NCI-H510A (cell line): Measurements from ENCODE around the gene DPP6.

Experiments
- DNase-seq: peaks from one replicate; lab custom pipeline; 2025; lab: John Stamatoyannopoulos, UW

DPP6 gene

DNA sequence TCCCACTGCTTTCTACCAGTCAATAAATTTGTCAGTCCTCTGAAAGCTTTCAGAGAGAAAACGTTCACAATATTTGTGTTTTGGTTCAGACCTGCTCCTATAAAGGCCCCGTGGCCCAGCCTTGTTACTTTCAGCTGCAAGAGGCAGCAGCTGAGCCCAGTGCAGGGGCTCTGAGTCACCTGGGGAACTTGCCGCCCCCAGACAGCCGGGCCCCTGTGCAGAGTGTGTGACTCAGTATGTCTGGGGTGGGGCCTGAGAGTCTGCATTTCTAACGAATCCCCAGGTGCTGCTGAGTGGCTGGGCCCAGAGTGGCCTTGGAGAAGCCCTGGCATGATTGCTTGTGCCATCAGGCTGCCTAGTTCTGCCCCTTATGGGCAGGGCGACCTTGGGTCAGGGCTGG lies 647.2 kb downstream of the DPP6 start:
- DNase-seq, result no peak

DNA sequence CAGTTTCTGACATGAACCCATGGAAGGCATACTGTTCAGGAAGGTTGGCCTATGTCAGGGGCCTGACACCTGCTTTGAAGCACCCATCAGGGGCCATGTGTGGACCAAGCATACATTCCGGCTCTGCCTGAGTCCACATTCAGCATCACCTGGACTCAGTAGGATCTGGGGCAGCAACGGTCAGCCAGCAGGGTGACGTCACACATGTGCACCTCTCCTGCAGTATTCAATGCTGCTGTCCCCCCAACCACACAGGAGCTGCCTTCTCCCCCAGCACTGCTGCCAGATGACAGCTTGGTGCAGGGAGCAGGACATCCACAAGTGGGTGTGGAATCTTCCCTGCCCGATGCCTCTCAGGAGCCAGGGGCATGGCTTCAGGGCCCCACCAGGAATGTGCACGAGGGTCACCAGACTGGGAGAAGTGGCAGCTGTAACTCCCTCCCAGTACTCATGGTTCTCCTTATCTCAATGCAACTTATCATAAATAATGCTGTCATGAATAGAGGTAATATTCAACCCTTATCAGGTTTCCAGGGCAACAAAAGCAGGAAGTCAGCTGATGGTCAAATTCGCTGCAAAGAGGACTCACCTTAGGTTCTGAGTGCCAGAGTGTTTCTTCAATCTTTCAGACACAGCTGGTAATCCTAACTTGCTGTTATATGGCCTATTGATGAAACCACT lies 657.8 kb downstream of the DPP6 start:
- no peak for DNase-seq

DNA sequence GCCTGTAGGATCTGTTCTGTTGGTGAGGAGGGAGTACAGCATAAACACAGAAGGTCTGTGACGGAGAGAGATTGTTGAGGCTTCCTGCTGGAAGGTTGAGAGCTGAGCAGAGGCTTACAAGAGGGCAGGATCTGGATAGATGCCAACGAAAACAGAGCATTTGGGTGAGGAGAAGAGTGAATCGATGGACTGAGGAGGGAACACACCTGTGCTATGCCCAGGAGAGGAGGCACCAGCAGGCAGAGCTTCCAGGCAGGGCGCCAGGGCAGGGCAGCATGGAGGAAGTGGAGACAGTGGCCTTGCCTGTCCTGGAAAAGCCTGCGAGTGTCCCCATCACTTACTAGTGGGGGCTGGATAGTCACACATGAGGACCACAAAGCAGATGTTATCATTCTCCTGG lies 667.8 kb downstream of the DPP6 start:
- no peak for DNase-seq

DNA sequence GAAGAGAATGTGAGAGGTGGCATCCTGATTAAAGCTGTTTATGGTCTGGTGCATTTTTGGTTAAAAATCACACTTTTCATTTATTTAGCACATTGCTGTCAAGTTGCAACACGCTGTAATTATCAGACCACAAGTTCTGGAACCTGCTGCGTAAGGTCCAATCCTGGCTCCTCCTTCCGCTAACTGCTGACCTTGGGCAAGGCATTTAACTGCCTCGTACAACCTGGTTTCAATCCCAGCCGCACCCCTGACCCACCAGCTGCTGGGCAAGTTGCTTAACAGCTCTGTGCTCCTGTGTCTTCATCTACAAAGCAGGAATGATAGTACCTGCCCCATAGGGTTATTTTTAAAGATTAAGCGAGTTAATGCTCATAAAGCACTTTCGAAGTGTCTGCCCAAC lies 668.9 kb downstream of the DPP6 start:
- DNase-seq, result no peak

DNA sequence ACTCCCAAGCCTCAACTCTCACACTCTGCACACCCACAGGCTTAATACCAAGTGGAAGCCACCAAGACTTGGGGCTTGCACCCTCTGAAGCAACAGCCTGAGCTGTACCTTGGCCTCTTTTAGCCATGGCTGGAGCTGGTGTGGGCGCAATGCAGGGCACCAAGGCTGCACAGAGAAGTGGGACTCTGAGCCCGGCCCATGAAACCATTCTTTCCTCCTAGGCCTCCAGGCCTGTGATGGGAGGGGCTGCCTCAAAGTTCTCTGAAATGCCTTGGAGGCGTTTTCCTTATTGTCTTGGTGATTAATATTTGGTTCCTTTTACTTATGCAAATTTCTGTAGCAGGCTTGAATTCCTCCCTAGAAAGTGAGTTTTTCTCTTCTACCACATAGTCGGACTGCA lies 674.2 kb downstream of the DPP6 start:
- no peak for DNase-seq

DNA sequence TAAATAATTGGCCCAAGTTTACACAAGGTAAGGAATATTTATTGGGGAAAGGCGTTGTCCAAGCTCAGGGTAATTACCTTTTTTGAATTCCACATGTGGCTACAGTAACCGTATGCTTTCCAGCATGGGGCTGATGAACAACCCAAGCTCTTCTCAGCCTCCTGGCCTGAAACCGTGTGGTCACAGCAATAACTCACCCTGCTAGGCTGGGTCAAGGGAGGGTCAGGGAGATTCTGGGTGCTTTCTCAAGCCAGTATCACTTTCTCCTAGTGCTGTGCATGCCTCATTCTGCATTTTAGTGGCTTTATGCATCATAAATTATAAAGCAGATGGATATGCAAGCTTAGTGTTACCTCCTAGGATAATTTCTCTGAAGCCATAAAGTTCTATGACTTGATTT lies 676.9 kb downstream of the DPP6 start:
- no peak for DNase-seq

DNA sequence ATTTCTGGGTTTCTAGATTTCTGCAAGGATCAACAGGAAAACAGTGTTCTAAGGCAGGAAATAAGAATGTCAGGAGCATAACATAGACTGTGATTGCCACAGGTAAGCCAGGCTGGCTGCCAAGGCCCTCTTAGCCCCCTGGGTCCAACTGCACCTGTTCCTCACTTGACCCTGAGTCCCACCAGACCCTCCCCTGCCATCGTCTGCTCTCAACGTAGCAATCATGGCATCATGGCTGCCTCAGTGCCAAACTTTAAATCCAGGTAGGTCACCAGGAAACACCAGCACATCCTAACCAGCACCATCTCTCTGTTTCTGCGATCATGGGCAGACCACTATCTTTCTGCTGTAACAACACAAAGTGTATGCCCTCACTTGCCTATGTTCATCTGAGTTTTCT lies 683.6 kb downstream of the DPP6 start:
- no peak for DNase-seq

DNA sequence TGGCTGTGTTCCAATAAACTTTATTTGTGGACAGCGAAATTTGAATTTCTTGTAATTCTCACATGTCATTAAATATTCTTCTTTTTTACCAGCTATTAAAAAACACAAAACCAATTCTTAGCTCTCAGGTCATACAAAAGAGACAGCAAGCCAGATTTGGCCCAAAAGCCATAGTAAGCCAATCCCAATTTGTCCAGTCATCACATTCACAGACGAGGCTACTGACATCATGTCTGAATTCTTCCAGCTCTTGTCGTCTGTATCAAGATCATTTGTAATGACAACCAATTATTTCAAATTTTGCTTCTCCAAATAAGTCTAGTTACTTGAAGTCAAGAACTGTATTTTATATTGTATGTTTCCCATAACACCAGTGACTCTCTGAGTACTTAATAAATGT lies 684.2 kb downstream of the DPP6 start:
- no peak for DNase-seq

DNA sequence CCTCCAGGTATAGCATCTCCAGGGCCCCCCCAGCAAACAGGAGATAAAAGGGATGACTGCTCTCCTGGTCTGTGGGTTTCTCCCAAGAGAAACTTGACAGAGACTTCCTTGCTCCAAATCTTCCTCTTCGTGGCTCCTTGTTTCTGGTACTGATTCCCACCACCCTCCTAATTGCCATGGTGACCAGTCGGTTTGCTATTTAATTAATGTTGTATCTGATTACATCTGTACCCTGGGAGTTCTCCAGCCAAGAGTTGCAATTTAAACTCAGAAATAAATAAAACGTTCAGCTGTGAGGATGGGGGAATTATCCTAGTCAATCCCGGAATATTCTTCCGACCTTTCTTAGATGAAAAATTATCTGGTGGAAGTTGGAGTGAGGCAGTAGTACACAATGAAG lies 686.0 kb downstream of the DPP6 start:
- DNase-seq, result no peak

DNA sequence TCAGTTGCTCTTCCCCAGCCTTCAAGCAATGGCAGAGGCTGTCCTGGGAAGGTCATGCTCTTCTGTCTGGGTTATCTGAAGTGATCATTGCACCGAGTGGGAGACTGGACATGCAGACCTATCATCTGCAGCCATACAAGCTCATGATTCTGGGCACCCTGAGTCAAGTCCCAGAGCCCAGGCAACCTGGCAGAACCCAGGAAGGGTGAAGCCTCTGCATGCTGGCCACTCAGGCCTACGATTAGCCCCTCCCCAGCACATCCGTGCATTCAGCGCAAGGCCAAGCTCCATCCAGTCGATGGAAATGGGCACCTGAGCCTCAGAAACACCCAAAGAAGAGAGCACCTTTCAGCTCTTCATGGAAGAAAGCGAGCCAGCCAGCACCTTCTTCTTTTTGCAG lies 688.9 kb downstream of the DPP6 start:
- no peak for DNase-seq

DNA sequence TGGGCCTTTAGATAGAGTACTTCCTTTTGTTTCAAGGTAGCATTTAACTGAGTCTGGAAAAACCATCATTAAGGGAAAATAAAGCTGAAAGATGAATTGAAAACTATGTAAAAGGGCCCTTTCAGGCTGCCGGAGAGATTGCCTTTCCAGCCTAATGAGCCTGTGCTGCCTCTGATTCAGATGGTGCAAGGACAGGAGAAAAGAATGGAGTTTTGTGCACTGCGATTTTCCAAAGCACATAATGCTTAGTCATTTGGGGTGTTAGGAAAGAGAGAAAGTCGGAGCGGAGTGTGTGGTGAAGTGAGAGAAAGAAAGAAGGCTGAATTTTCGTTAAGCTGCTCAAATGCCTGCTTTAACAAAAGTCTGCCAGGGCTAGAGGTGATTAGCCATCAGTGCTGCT lies 691.0 kb downstream of the DPP6 start:
- no peak for DNase-seq

DNA sequence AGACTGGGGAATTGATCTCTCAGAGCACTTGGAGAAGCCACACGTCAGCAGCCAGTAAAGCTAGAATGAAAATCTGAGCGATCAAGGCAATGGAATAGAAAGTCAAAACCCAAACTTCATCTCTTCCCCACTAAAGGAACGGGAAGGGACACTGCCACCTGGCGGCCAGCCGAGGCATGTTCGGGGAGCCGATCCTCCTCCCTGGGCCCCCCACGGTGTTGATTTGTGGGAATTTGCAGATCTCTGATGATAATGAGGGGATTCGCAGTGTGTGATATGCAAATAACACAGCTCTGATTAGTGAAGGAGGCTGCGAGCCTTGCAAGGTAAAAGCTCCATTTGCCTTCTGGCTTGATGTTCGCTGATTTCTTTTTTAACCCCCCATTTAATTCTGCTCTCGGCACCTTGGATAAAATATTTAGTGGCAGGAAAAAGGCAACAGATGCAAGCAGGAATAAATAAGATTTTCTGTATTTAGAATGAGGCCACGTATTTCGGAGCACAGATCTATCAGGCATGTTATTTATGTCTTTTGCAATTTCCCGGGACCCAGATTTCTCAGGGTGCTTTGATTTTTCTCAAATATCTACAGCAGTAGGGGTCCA lies 692.2 kb downstream of the DPP6 start:
- DNase-seq, result no peak

DNA sequence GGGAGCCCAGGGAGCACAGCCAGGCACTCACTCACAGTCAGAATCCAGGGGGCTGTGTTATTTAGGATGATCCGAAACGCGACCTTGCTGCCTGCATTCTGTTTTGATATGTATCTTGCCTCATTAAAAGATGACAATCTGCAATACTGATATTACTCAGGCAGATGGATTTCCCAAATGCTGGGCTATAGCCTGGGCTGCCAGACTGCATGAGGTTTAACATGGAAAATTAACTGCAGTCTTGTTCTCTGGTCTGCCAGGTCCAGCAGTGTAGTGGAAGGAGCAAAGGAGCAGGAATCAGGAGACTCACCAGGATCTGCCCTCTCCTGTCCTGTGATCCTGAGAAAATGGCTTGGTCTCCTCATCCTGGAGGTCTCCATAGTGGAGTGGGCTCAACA lies 692.7 kb downstream of the DPP6 start:
- DNase-seq, result no peak

DNA sequence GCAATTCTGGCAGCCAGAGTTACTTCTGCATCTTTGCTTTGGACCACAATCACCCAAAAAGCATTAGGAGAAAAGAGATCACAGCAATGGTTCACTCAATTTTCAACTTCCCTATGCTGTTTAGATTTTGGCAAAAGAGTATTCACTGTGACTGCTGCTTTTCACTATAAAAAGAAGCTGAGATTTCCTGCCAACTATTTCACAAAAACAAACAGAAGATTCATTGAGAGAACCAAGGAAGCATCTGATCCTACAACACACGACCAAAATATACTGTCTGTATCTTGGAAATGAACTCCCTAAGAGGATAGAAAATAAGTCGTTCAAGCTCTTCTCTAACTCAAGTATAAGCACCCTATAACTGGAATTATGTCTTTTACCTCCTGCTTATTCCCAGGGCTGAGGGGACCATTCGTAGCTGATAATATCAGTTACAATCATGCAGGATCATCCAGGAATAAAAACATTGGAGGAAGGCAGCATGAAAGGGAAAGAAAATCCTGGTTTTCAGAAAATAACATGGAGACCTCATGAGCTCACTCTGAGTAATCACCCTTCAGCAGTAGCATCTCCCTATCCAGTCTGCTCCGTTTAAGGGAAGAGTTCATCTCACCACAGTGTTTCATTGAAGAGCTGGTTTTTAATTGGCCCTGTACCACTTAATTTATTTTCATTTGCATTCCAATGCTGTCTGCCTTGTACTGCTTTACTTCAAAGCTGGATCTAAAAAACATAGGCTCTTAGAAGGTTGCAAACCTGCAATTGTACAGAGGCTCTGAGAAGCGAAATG lies 694.6 kb downstream of the DPP6 start:
- no peak for DNase-seq

DNA sequence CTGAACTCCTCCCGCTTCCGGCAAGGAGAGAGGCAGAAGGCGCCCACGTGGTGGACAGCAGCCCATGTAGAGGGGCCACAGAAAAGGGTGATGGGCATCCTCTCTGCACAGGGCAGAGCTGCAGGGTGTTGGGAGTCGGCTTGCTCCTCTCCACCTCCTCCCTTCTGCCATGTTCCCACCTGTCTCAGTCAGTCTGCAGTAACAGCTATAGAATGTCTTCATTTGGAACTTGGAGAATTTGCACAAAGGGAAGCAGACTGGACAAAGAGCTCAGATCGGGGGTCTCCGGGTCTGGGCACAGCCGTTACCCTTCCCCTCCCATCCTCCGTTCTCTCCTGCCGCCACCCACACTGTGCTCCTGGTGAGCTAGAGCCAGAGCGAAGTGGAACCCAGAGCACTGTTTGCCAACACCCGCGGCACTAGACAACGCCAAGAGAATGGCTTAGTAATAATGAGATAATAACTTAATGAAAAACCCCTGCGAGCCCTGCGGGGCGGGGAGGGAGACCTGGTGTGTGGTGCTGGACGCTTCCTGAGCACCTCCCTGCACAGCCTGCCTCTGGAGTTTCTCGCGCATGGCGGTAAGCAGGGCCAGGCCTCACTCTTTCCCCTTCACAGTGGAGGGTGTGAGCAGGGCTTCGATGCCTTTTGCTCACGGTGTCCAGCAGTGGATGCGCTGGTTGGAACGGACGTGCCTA lies 696.0 kb downstream of the DPP6 start:
- DNase-seq, result no peak

DNA sequence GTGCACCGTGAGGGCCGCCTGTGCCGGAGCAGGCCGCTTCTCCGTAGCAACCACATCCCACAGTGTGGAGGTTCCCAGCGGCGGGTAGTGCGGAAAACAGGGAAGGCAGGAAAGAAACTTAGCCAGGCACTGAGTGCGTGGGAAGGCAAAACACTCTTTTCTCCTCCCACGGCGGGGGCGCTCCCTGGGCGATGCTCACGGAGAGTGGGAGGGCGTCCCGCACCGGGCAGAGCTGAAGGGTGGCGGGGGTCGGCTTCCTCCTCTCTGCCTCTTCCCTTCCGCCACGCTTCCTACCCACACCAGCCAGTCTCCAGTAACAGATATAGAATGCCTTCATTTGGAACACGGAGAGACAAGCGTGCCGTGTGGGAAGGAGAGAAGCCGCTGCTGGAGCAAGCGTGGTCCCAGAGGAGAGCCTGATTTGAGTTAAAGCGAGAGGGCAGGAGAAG lies 698.2 kb downstream of the DPP6 start:
- no peak for DNase-seq

DNA sequence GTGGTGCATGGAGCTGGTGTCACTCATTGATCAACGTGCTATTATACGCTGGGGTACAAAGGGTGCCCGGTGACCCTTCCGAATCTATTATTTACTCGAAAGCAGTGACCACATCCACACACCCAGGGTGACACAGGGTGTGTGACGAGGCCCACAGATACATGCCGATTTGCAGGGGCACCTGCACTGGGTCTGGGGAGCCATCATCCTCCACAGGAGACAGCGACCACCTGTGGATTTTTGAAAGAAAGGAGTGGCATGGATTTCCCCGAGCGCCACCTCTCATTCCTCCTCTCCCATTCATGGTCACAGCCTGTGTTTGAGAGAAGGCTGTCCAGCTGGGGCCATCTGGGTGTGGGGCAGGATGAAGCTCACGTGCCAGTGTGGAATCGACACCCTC lies 701.0 kb downstream of the DPP6 start:
- DNase-seq, result no peak

DNA sequence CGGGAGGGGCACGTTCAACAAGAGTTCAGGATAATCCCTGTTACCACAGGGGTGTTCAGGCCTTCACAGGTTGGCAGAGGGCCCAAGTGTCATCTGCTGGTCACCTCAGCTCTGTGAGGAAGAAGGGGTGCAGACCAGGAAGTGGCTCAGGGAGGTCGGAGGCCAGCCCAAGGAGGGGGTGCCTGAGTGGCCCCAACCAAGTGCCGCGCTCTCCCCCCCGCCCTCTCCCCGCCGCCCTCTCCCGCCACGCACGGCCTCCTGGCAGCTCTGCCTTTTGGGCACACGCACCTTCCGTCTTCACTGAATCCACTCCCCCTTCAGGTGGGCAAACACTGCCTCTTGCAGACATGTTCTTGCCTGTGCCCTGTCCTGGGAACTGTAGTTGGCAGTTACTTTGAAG lies 705.6 kb downstream of the DPP6 start:
- DNase-seq, result no peak

DNA sequence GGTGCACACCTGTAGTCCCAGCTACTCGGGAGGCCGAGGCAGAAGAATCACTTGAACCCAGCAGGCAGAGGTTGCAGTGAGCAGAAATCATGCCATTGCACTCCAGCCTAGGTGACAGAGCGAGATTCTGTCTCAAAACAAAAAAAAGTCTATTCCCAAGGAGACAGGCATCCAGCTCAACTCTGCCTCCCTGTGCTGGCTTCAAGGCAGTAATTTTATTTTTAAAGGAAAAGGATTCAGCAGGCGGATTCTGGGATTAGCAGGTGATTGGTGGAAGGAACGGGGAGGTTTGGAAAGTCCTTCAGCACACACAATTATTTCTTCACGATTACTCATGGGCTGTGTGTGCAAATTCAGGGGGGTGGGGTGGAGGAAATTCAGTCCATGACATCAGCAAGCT lies 707.8 kb downstream of the DPP6 start:
- DNase-seq, result no peak

DNA sequence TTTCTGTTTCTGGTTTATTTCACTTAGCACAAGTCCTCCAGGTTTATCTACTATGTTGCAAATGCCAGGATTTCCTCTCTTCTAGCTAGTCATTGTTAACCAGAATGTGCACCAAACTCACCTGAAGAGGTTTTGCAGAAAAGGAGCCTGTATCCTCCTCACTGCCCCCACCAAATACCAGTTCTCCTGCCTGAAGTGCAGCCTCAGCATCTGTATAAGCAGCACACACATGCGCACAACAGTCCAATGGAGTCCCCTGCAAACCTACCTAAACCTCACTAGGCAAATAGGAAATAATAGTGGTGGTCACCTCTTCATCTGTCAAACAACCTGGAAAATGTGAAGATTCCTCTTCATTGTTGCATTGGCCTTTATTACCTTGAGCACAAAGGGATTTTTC lies 712.9 kb downstream of the DPP6 start:
- DNase-seq, result no peak

DNA sequence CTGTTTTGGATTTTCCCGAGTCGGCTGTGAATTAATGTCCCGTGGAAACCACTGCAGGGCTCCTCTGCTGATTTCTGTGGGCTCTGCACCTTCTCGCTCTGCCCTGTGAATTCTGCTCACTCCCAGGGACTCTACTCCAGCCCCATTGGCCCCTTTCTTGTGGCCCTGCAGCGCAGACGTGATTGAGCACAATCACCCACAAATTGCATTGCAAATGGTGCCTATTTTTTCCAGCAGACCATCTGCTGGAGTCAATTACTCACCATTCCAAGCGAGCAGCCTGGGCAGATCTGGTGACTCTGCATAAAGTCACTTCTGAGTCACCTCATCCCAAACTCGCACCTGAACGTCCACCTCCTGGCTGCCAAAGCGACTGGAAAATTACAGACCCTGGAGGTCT lies 714.9 kb downstream of the DPP6 start:
- DNase-seq, result no peak

DNA sequence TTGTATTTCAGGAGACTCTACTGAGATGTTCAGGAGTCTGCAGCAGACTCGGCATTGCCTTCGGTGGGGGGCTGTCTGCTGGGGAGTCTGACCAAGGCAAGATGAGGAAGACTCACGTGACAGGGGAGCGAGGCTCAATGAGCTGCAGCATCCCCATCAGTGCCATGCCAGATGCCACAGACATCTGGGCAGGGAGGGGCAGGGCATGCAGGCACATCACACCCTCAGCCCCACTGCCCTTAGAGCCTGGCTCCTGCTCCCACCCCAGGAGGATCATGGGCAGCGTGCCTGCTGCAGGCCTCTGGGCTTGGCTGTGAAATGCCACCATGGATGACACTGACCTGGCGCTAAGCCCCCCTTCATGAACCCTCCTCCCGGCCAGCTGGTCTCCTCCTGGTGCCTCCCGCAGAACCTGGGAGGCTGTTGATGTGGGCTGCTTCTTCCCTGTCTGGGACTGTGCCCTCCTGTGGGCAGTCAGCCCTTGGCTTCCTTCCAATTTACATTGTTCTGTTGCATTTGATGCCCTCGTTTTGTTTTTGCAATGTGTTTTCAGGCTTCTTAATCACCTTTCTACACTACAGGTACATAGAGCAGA lies 715.7 kb downstream of the DPP6 start:
- DNase-seq, result no peak
